ENCODE data around the gene TMEM120B. TPM values are rescaled to one million over a fixed set of nuclear protein-coding genes. Genes with fewer than 3 reads are reported as not detected.

TMEM120B gene
- total and polyA plus RNA-seq, 2 of the 13 experiments (the other 11 are each of a cell fraction or from before 2014, with no cell fraction given): 7.1 to 12.9 TPM

- TF ChIP-seq CERS6 (CRISPR knock-in tag; IDR thresholded peaks at IDR 0.05) (no peak), FOXP1 (IDR thresholded peaks at IDR 0.05) (no peak), FOXP1 (CRISPR knock-in tag; IDR thresholded peaks at IDR 0.05) (no peak), ZNF17 (CRISPR knock-in tag; IDR thresholded peaks at IDR 0.05) (no peak), ZNF256 (CRISPR knock-in tag; conservative IDR thresholded peaks at IDR 0.05) (no peak), KDM6A (CRISPR knock-in tag; IDR thresholded peaks at IDR 0.05; ENCODE audit: low read depth) (no peak), GPN1 (CRISPR knock-in tag; IDR thresholded peaks at IDR 0.05; ENCODE audit: borderline replicate concordance) (no peak), ZHX2 (IDR thresholded peaks at IDR 0.05; ENCODE audit: low read depth) (no peak), ZHX2 (CRISPR knock-in tag; IDR thresholded peaks at IDR 0.05; ENCODE audit: borderline replicate concordance) (no peak), ZNF160 (CRISPR knock-in tag; IDR thresholded peaks at IDR 0.05) (no peak), ZBTB42 (CRISPR knock-in tag; IDR thresholded peaks at IDR 0.05) (no peak), RXRA (CRISPR knock-in tag; IDR thresholded peaks at IDR 0.05) (no peak), ZBTB2 (CRISPR knock-in tag; IDR thresholded peaks at IDR 0.05; ENCODE audit: low read depth) (no peak), ZNF574 (CRISPR knock-in tag; IDR thresholded peaks at IDR 0.05) (no peak)
- TF ChIP-seq, protein P1, sequence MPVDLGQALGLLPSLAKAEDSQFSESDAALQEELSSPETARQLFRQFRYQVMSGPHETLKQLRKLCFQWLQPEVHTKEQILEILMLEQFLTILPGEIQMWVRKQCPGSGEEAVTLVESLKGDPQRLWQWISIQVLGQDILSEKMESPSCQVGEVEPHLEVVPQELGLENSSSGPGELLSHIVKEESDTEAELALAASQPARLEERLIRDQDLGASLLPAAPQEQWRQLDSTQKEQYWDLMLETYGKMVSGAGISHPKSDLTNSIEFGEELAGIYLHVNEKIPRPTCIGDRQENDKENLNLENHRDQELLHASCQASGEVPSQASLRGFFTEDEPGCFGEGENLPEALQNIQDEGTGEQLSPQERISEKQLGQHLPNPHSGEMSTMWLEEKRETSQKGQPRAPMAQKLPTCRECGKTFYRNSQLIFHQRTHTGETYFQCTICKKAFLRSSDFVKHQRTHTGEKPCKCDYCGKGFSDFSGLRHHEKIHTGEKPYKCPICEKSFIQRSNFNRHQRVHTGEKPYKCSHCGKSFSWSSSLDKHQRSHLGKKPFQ (CRISPR knock-in tag; IDR thresholded peaks at IDR 0.05; ENCODE audit: insufficient replicate concordance): no peak
Observed at GRCh38 chr12:121811434-121812319, 99.1 kb downstream of the TMEM120B start (continued).
